Esophagus squamous epithelium (tissue), 4 donors: Measurements from ENCODE around the gene CIRBP.

Experiments
- POLR2A ChIP-seq, 4 donors: fragments of 450-650 bp; IDR thresholded peaks; one replicate each; pipeline ENCODE4 v1.6.1; 2017; ENCODE audit warnings: antibody characterized with exemption in 4 of 4, mild to moderate bottlenecking in 4 of 4, moderate library complexity in 3 of 4
- TF ChIP-seq, protein P1 (sequence below), 6 experiments: fragments of 450-650 bp in 4 of 6; fragments of 200-600 bp in 2 of 6; sonication (generic) in 2 of 6; IDR thresholded peaks; one replicate each; pipeline ENCODE4 v1.5.1; 2016 to 2019; ENCODE audit warnings: antibody characterized with exemption in 6 of 6, mild to moderate bottlenecking in 4 of 6, moderate library complexity in 4 of 6

DNA sequence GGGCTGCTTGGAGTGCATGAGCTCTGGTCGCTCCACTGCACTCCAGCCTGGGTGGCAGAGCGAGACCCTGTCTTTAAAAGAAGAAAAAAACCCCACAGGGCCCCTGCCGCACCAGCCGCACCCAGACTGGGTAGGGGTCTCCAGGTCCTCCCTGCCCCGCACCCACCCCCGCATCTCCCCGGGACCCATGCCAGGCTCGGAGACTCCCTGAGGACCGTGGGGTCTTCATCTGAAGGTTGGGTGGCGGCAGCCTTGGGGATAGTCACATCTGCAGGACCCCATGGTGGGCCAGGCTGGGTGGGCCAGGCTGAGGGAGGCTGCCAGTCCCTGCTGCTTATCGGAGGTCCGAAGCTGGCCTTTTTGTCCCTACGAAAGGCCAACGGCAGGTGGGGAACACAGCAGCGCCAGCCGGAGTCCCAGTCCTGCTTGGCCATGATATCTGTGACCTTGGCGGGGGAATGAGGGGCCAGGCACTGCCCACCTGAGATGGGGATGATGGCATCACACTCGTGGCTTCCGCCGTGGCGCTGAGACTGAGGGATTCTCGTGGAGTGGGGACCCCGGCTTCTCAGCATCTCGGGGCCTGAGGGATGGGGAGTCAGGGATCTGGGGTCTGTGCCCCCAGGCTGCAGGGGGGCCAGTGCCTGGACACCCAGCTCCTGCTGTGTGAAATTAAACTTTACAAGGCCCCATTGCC, 27.6 kb downstream of the CIRBP start:
- TF ChIP-seq, protein P1, sequence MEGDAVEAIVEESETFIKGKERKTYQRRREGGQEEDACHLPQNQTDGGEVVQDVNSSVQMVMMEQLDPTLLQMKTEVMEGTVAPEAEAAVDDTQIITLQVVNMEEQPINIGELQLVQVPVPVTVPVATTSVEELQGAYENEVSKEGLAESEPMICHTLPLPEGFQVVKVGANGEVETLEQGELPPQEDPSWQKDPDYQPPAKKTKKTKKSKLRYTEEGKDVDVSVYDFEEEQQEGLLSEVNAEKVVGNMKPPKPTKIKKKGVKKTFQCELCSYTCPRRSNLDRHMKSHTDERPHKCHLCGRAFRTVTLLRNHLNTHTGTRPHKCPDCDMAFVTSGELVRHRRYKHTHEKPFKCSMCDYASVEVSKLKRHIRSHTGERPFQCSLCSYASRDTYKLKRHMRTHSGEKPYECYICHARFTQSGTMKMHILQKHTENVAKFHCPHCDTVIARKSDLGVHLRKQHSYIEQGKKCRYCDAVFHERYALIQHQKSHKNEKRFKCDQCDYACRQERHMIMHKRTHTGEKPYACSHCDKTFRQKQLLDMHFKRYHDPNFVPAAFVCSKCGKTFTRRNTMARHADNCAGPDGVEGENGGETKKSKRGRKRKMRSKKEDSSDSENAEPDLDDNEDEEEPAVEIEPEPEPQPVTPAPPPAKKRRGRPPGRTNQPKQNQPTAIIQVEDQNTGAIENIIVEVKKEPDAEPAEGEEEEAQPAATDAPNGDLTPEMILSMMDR (IDR thresholded peaks at IDR 0.05) = no peak
- no peak for TF ChIP-seq POLR2A (IDR thresholded peaks at IDR 0.05)
